HepG2 (cell line): Measurements from ENCODE around the gene STMN3. TPM values are rescaled to one million over a fixed set of nuclear protein-coding genes. Genes with fewer than 3 reads are reported as not detected.

Experiments used
- ATAC-seq: fragments of 200-7000 bp; cut with Tn5 transposase; 3 replicates; pipeline ENCODE4 v1.9.1; 2020; ENCODE audit warnings: mild to moderate bottlenecking, moderate library complexity
- BruUV-seq: library from RNA; stranded (reverse); fragments of 400-500 nt; replicated peaks from 2 replicates; lab custom pipeline; 2021; lab: Mats Ljungman, UMichigan
- CTCF ChIA-PET: fragments of 300-600 bp; formaldehyde crosslinking; extraction: SDS; loops from one replicate; lab custom pipeline; 2021; ENCODE audit warnings: low total read pairs, inconsistent platforms, low intra/inter-chr PET ratio; lab: Yijun Ruan, JAX
- POLR2A ChIA-PET: fragments of 350-600 bp; sonication (Branson Sonifier 250); formaldehyde crosslinking; loops from one replicate; lab custom pipeline; 2020; ENCODE audit warnings: antibody characterized with exemption, inconsistent platforms; lab: Yijun Ruan, JAX
- DNase-seq: peaks from one replicate; pipeline ENCODE4 v3.0.0-alpha.2; 2015; ENCODE audit warnings: low spot score
- FAIRE-seq: peaks from 3 replicates; lab custom pipeline; 2011; peaks lifted over from hg19 to GRCh38; lab: Jason Lieb, UNC
- H2AFZ ChIP-seq: one replicate; pipeline ENCODE4 v1.6.1; 2011; ENCODE audit warnings: low read length, inconsistent platforms
- H3K27ac ChIP-seq: fragments of 300-600 bp; 3 replicates; pipeline ENCODE4 v1.8.0; 2011; ENCODE audit warnings: mixed run types, mild to moderate bottlenecking, mixed read lengths, low read length, inconsistent platforms; ENCODE audit not compliant: insufficient read depth; ENCODE audit errors: extremely low read length
- H3K27me3 ChIP-seq, 2 experiments: fragments of 200-600 bp in 1 of 2; 2 replicates in 1 of 2; 3 replicates in 1 of 2; pipeline versions ENCODE4 v1.6.0 to v1.8.0; 2011; ENCODE audit warnings: low read length in 2 of 2, mild to moderate bottlenecking in 2 of 2, moderate library complexity in 2 of 2, inconsistent platforms in 1 of 2; ENCODE audit not compliant: insufficient read depth in 2 of 2, control insufficient read depth in 1 of 2
- H3K36me3 ChIP-seq, 2 experiments: fragments of 200-600 bp in 1 of 2; replicated peaks in 1 of 2; 2 replicates in 1 of 2; 3 replicates in 1 of 2; pipeline versions ENCODE4 v1.5.1 to v1.8.0; 2011; ENCODE audit warnings: low read length in 2 of 2, inconsistent platforms in 1 of 2; ENCODE audit not compliant: insufficient read depth in 2 of 2, control insufficient read depth in 1 of 2
- H3K4me1 ChIP-seq: 2 replicates; pipeline ENCODE4 v1.5.1; 2012; ENCODE audit warnings: low read length, inconsistent platforms; ENCODE audit not compliant: insufficient read depth
- H3K4me2 ChIP-seq: 2 replicates; pipeline ENCODE4 v1.6.0; 2011; ENCODE audit warnings: low read depth, low read length, inconsistent platforms
- H3K4me3 ChIP-seq, 3 experiments: fragments of 200-600 bp in 1 of 3; sonication (generic), shearing (Covaris generic) in 1 of 3; replicated peaks in 1 of 3; 2 replicates each; pipeline ENCODE4 v1.5.1; 2011 to 2016; ENCODE audit warnings: low read length in 3 of 3, inconsistent platforms in 2 of 3, low read depth in 2 of 3, mild to moderate bottlenecking in 2 of 3, control low read depth in 1 of 3, mixed read lengths in 1 of 3; ENCODE audit not compliant: insufficient read depth in 1 of 3
- H3K79me2 ChIP-seq: one replicate; pipeline ENCODE4 v1.6.1; 2011; ENCODE audit warnings: low read length, inconsistent platforms; ENCODE audit not compliant: insufficient read depth
- H3K9ac ChIP-seq: 2 replicates; pipeline ENCODE4 v1.6.0; 2011; ENCODE audit warnings: mild to moderate bottlenecking, low read depth, low read length, inconsistent platforms; ENCODE audit not compliant: insufficient read depth
- H3K9me3 ChIP-seq: 2 replicates; pipeline ENCODE4 v1.5.1; 2012; ENCODE audit warnings: mild to moderate bottlenecking, low read length
- H4K20me1 ChIP-seq: 2 replicates; pipeline ENCODE4 v1.6.0; 2011; ENCODE audit warnings: inconsistent platforms, mild to moderate bottlenecking, low read length, moderate library complexity; ENCODE audit not compliant: insufficient read depth
- DNMT1 ChIP-seq: sonication (generic); formaldehyde crosslinking; IDR thresholded peaks from 2 replicates; pipeline ENCODE4 v1.5.1; 2020; ENCODE audit warnings: mild to moderate bottlenecking, missing genetic modification reagents
- GATAD1 ChIP-seq: IDR thresholded peaks from 2 replicates; pipeline ENCODE4 v1.6.1; 2016; ENCODE audit warnings: missing genetic modification reagents, missing compliant biosample characterization
- GZF1 ChIP-seq: sonication (generic); formaldehyde crosslinking; IDR thresholded peaks from 2 replicates; pipeline ENCODE4 v1.5.1; 2020; ENCODE audit warnings: mild to moderate bottlenecking, missing genetic modification reagents
- MTA3 ChIP-seq: sonication (generic); formaldehyde crosslinking; IDR thresholded peaks from 2 replicates; pipeline ENCODE4 v1.4.0; 2020; ENCODE audit warnings: missing genetic modification reagents
- NONO ChIP-seq, 2 experiments: fragments of 450-650 bp in 1 of 2; sonication (generic) in 1 of 2; formaldehyde crosslinking in 1 of 2; IDR thresholded peaks in 1 of 2; conservative IDR thresholded peaks in 1 of 2; 2 replicates each; pipeline versions ENCODE4 v1.6.1 to v1.8.0; 2017 to 2022; ENCODE audit warnings: mild to moderate bottlenecking in 1 of 2, missing genetic modification reagents in 1 of 2, moderate library complexity in 1 of 2
- WGBS: methylation state at CpG from one replicate; pipeline ENCODE4 v1.1.6; 2017; ENCODE audit warnings: low lambda C conversion rate; 5-methylcytosine and 5-hydroxymethylcytosine counted together
- in situ Hi-C: cut with HindIII; loops from 2 replicates; pipeline ENCODE4 v1.10.0; 2017; ENCODE audit warnings: low pct_unique_long_range_greater_than_20kb; ENCODE audit not compliant: extremely low pct_ligation_motif_present
- intact Hi-C: fragments of 100-400 bp; cut with micrococcal nuclease; formaldehyde crosslinking; loops from one replicate; pipeline ENCODE4 v1.10.0; 2022; ENCODE audit not compliant: unreplicated experiment
- polyA plus RNA-seq, 8 experiments: library from polyadenylated mRNA; depleted of rRNA in 3 of 8; stranded (reverse) in 7 of 8; unstranded in 1 of 8; fragments of >200 nt; fragmentation: Illumina TruSeq in 4 of 8; extraction: Trizol in 4 of 8; gene quantifications; 2 replicates each; pipeline versions ENCODE4 v1.2.1 to v1.2.3, GENCODE V29; 2011 to 2016; ENCODE audit warnings: low read depth in 4 of 8, missing spikeins in 1 of 8, mixed read lengths in 1 of 8; ENCODE audit not compliant: insufficient read depth in 1 of 8
- total RNA-seq, 5 experiments: library from RNA; depleted of rRNA; stranded (reverse); fragments of >200 nt; fragmentation: Illumina TruSeq; extraction: Trizol; gene quantifications; 2 replicates each; pipeline ENCODE4 v1.2.3, GENCODE V29; 2016; ENCODE audit warnings: low read depth in 1 of 5
- TF ChIP-seq, protein P1 (sequence below): sonication (generic); formaldehyde crosslinking; IDR thresholded peaks from 2 replicates; pipeline ENCODE4 v1.5.1; 2020; ENCODE audit warnings: missing genetic modification reagents, mild to moderate bottlenecking, borderline replicate concordance
- TF ChIP-seq, protein P2 (sequence below): sonication (generic); formaldehyde crosslinking; IDR thresholded peaks from 2 replicates; pipeline ENCODE4 v1.5.0; 2020; ENCODE audit warnings: mild to moderate bottlenecking, missing genetic modification reagents
- TF ChIP-seq, protein P3 (sequence below): fragments of 450-650 bp; IDR thresholded peaks from 2 replicates; pipeline ENCODE4 v1.6.1; 2016
- TF ChIP-seq, protein P4 (sequence below): fragments of 450-650 bp; IDR thresholded peaks from 2 replicates; pipeline ENCODE4 v1.6.1; 2017

STMN3 gene
- total and polyA plus RNA-seq, 2 of the 13 experiments (the other 11 are each of a cell fraction or from before 2014, with no cell fraction given) = 21.0 to 48.3 TPM

DNA sequence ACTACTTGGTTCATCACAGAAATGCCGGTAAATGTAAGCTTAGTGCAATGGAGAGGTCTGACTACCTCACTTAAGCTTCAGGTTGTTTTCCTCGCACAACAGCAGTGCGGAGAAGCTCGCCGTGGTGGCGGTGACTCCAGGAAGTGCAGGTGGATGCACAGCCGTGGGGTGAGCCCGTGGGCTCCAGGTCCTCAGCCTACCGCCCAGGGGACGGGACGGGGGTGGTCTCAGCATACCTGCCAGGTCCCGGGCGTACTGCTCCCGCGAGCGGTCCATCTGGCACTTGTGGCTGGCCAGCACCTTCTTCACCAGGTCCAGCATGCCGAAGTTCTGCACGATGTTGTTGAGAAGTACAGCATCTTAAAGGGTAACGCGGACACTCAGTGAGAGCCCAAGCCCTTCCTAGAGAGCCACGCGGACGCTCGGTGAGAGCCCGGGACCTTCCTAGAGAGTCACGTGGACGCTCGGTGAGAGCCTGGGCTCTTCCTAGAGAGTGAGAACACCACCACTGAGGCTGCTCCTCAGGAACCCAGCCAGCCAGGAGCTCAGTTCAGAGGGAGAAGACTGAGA lies 61.4 kb downstream of the STMN3 start:
- intact Hi-C loops (no loop called here), in situ Hi-C loops (no loop called here)
- H4K20me1 ChIP-seq = no peaks in the 10 kb centered on the region
- no peak overlapping the region for H3K4me2 ChIP-seq
- TF ChIP-seq DNMT1 (CRISPR knock-in tag) = 0 out of 2 replicates have a peak, but pooled peaks have one; percentile 8
- TF ChIP-seq GATAD1 = no peak
- no peak for TF ChIP-seq NONO (IDR thresholded peaks at IDR 0.05)
- TF ChIP-seq NONO (CRISPR knock-in tag; conservative IDR thresholded peaks at IDR 0.05) = no peak
- TF ChIP-seq, protein P1, sequence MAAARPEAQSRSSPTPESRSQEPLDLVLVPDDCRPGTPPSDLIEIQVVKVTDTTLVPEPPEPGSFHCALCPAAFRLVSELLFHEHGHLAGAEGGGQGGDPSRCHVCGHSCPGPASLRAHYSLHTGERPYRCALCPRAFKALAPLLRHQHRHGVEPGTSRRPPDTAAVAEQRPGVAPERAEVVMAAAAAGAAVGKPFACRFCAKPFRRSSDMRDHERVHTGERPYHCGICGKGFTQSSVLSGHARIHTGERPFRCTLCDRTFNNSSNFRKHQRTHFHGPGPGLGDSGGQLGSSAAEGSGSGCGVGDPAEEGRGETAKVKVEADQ = no peak
- no peak for TF ChIP-seq MTA3 (CRISPR knock-in tag)
- H3K79me2 ChIP-seq = no peaks in the 10 kb centered on the region
- H3K9me3 ChIP-seq = no peaks in the 10 kb centered on the region
- peaks cover 12% of the 10 kb centered on the region; the same call in 1 of the 2 replicates for H3K4me1 ChIP-seq
- H3K36me3 ChIP-seq = peaks cover 15 to 20% of the 10 kb centered on the region in 2 experiments; a peak in 4 of 5 replicates
- H3K27me3 ChIP-seq = no peaks in the 10 kb centered on the region
- no peak overlapping the region for H3K27ac ChIP-seq
- no TSS peak for BruUV-seq
- ATAC-seq (no peak), FAIRE-seq (no peak), DNase-seq (no peak)
- no peak overlapping the region for H3K9ac ChIP-seq
- no peak overlapping the region for H3K4me3 ChIP-seq
- H2AFZ ChIP-seq = no peak overlapping the region
- CTCF ChIA-PET = no interaction called here
- WGBS = 96% methylated on average over 28 of the region's 28 CpGs
- POLR2A ChIA-PET = no interaction called here

DNA sequence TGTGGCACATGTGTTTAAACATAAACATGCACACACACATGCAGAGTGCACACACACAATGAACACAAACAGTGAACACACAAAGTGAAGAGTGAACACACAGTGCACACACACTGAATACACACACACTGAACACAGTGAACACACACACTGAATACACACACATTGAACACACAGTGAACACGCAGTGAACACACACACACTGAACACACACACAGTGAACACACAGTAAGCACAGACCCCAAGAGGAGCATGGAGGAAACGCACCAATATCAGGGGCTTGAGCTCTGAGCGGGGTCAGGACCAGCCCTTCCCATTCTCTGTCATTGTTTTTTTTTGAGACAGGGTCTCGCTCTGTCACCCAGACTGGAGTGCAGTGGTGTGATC lies 62.1 kb downstream of the STMN3 start:
- Histone ChIP-seq H3K4me3 (no peak overlapping the region), H3K9ac (no peak overlapping the region), H3K9me3 (no peaks in the 10 kb centered on the region), H3K27ac (no peak overlapping the region), H3K4me1 (peaks cover 12% of the 10 kb centered on the region; the same call in 1 of the 2 replicates), H3K79me2 (no peaks in the 10 kb centered on the region), H2AFZ (no peak overlapping the region), H3K4me2 (no peak overlapping the region), H3K27me3 (no peaks in the 10 kb centered on the region), H3K36me3 (peaks cover 15 to 20% of the 10 kb centered on the region in 2 experiments; a peak in 4 of 5 replicates), H4K20me1 (no peaks in the 10 kb centered on the region)
- intact Hi-C loops (no loop called here), in situ Hi-C loops (no loop called here)
- CTCF ChIA-PET = no interaction called here
- 99% methylated on average over 4 of the region's 4 CpGs for WGBS
- FAIRE-seq (peak; percentile 46), ATAC-seq (no peak), DNase-seq (no peak)
- no peak for TF ChIP-seq GZF1 (CRISPR knock-in tag)
- TF ChIP-seq, protein P2, sequence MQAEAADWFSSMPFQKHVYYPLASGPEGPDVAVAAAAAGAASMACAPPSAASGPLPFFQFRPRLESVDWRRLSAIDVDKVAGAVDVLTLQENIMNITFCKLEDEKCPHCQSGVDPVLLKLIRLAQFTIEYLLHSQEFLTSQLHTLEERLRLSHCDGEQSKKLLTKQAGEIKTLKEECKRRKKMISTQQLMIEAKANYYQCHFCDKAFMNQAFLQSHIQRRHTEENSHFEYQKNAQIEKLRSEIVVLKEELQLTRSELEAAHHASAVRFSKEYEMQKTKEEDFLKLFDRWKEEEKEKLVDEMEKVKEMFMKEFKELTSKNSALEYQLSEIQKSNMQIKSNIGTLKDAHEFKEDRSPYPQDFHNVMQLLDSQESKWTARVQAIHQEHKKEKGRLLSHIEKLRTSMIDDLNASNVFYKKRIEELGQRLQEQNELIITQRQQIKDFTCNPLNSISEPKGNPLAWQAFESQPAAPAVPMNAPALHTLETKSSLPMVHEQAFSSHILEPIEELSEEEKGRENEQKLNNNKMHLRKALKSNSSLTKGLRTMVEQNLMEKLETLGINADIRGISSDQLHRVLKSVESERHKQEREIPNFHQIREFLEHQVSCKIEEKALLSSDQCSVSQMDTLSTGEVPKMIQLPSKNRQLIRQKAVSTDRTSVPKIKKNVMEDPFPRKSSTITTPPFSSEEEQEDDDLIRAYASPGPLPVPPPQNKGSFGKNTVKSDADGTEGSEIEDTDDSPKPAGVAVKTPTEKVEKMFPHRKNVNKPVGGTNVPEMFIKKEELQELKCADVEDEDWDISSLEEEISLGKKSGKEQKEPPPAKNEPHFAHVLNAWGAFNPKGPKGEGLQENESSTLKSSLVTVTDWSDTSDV (CRISPR knock-in tag) = no peak
- TF ChIP-seq, protein P3, sequence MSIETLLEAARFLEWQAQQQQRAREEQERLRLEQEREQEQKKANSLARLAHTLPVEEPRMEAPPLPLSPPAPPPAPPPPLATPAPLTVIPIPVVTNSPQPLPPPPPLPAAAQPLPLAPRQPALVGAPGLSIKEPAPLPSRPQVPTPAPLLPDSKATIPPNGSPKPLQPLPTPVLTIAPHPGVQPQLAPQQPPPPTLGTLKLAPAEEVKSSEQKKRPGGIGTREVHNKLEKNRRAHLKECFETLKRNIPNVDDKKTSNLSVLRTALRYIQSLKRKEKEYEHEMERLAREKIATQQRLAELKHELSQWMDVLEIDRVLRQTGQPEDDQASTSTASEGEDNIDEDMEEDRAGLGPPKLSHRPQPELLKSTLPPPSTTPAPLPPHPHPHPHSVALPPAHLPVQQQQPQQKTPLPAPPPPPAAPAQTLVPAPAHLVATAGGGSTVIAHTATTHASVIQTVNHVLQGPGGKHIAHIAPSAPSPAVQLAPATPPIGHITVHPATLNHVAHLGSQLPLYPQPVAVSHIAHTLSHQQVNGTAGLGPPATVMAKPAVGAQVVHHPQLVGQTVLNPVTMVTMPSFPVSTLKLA = peak; percentile 88
- TF ChIP-seq, protein P4, sequence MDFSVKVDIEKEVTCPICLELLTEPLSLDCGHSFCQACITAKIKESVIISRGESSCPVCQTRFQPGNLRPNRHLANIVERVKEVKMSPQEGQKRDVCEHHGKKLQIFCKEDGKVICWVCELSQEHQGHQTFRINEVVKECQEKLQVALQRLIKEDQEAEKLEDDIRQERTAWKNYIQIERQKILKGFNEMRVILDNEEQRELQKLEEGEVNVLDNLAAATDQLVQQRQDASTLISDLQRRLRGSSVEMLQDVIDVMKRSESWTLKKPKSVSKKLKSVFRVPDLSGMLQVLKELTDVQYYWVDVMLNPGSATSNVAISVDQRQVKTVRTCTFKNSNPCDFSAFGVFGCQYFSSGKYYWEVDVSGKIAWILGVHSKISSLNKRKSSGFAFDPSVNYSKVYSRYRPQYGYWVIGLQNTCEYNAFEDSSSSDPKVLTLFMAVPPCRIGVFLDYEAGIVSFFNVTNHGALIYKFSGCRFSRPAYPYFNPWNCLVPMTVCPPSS = 0 out of 2 replicates have a peak, but pooled peaks have one; percentile 45
- no TSS peak for BruUV-seq
- POLR2A ChIA-PET = no interaction called here
